KOPT-K1 (cell line): ENCODE measurements around the gene CLIC4.

Source experiments
- H3K27ac ChIP-seq: fragments of 200-600 bp; sonication (generic); 2 replicates; pipeline ENCODE4 v1.5.1; 2016; ENCODE audit warnings: antibody characterized with exemption, mild to moderate bottlenecking, low read depth, low read length; ENCODE audit not compliant: poor library complexity, severe bottlenecking
- H3K36me3 ChIP-seq: fragments of 200-600 bp; sonication (generic); 2 replicates; pipeline ENCODE4 v1.5.1; 2017; ENCODE audit warnings: antibody characterized with exemption, mild to moderate bottlenecking, low read length, moderate library complexity; ENCODE audit not compliant: insufficient read depth
- H3K9me3 ChIP-seq: fragments of 200-600 bp; sonication (generic); 2 replicates; pipeline ENCODE4 v1.5.1; 2017; ENCODE audit warnings: antibody characterized with exemption, low read length, mild to moderate bottlenecking; ENCODE audit not compliant: insufficient read depth, poor library complexity, severe bottlenecking

Gene CLIC4

DNA sequence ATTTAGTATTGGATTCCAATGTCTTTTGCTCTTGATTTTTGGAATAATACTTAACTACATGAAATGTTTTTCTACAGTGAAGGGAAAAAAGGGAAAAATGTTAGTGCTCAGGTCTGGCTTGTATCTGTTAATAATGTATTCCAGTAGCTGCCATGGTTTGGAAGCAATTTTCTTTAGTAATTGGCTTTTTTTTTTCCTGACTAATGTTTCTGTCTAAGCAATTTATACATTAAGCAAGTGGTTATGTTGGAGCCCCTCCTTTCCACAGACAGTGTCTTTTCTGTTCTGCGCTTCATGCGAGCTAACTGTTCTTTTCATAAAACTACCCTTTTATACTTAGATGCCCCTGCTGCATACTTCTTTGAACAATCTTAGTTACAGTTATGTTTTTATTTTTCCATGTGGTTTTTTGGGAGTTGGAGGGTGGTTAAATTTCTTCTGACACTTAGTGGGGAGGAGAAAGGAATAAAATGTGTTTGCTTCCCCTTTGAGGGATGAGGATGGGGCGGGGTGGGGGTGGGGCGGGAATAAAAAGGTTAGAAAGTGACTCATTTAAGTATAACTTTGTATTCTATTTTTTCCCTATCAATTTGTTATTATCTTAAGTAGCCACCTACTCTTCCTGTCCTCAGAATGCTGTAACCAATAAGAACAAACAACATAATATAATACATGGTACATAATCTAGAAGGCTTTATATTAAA is 83.1 kb downstream of the CLIC4 start:
- H3K27ac ChIP-seq = no peak overlapping the region
- H3K9me3 ChIP-seq = no peaks in the 10 kb centered on the region

DNA sequence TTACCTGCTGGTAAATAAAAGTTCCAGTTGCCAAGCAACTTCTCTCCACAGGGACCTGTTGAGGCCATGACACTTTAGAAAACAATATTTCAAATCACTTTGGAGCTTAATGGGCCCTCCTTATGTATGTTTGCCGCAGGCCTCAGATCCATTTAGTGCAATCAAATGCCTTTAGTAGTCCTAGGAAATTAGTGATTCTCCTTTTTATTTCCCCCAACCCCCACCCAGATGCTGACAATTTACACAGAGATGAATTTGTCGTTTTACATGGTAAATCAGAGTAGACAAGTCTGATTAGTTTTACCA is 83.6 kb downstream of the CLIC4 start:
- Histone ChIP-seq H3K27ac (no peak overlapping the region), H3K36me3 (no peaks in the 10 kb centered on the region), H3K9me3 (no peaks in the 10 kb centered on the region)

More for the DNA sequence above, 83.1 kb downstream of the CLIC4 start:
- H3K36me3 ChIP-seq = no peaks in the 10 kb centered on the region

DNA sequence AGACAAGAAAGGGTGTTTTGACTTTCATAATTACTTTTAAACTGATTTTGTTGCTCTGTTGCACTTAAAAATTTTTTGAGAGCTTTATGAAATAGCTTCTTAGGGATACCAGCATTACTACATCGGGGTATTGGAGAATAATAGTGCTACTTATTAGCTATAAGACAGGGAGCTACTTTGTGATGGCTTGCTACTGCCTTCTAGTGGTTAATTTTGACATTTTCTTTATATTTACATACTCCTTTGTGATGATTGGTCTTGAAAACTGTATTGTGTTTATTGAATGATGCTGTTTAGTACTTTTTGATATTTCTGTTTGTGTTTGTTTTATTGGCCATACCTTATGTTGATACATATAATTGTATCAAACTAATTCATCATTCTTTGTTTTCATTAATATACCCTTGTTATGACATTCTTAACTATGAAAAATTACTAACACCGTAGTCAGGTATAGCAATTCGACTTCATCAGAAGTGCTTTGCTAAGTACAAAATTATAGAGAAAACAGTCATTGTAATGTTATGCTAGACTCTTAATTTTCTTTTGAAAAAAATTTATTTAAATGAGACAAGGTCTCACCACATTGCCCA is 85.5 kb downstream of the CLIC4 start:
- Histone ChIP-seq H3K27ac (no peak overlapping the region), H3K36me3 (no peaks in the 10 kb centered on the region), H3K9me3 (no peaks in the 10 kb centered on the region)

DNA sequence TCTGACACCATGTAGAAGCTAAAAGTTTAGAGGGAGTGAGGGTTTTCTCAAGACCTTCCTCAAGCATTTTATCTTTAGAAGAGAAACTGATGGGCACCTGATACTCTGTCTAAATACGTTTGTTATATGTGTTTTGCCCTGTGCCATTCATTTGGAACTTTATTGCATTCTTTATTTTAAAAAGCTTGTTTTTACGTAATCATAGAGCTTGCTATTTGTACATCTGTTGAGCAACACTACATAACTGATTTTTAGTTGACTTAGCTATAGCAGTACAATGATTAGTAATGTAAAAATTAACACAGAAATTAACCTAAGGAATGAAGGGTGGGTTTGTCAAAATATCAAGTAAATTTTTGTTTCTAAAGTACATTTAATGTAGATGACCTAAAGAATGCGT is 96.3 kb downstream of the CLIC4 start:
- H3K36me3 ChIP-seq = 0 out of 2 replicates have a peak, but pooled peaks cover 9% of the 10 kb centered on the region
- H3K9me3 ChIP-seq = no peaks in the 10 kb centered on the region
- no peak overlapping the region for H3K27ac ChIP-seq

DNA sequence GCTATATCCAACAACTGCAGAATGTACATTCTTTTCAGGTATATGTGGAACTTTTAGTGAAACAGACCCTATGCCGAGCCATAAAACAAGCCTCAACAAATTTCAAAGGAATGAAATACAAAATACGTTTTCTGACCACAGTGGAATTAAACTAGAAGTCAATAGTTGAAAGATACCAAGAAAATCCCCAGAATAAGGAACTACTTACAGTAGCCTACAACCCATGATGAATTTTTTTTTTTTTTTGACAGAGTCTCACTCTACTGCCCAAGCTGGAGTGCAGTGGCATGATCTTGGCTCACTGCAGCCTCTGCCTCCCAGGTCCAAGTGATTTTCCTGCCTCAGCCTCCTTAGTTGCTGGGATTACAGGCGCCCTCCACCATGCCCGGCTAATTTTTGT is 101.4 kb downstream of the CLIC4 start:
- H3K36me3 ChIP-seq = no peaks in the 10 kb centered on the region
- H3K9me3 ChIP-seq = no peaks in the 10 kb centered on the region
- H3K27ac ChIP-seq = no peak overlapping the region

DNA sequence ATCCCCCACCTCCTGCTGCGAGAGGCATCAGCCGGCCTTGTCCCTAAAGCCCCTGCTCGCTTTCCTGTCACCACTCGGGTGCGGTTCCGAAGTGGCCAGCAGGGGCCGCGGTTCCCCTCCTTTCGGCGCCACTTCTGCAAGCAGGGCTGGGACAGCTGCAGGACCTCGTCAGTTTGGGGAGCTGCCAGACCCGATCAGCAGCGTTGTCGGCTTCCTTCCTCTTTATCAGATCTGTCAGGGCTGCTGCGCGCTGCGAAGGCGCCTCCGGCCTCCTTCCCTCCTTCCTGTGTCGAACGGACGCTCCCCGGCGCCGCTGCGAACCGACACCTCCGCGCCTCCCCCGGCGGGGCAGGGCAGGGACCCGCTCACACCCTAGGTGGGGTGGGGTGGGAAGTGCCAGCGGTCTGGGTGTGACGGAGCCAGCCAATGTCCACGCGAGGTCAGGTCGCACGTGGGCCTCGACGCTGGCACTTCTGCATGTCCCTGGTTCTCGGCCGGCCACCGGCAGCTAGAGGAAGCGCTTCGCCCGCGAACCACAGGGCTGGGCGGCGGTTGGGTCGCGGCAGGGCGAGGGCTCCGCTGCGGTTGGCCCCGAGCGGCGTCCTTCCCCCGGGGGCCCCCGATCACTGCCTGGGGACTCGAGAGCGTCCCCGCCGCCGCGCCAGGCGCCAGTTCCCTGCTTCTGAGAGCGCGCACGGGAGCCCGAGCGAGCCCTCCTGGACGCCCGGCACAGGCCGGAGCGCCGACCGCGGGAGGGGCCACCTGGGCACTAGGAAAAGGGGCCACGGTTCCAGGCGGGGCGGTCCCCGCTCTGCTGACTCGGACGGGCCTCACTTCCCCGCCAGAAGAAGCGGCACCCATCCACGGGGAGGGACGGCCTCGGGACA is 103.0 kb downstream of the CLIC4 start:
- H3K27ac ChIP-seq = peak overlapping the region; percentile 65
- no peaks in the 10 kb centered on the region for H3K36me3 ChIP-seq
- no peaks in the 10 kb centered on the region for H3K9me3 ChIP-seq

DNA sequence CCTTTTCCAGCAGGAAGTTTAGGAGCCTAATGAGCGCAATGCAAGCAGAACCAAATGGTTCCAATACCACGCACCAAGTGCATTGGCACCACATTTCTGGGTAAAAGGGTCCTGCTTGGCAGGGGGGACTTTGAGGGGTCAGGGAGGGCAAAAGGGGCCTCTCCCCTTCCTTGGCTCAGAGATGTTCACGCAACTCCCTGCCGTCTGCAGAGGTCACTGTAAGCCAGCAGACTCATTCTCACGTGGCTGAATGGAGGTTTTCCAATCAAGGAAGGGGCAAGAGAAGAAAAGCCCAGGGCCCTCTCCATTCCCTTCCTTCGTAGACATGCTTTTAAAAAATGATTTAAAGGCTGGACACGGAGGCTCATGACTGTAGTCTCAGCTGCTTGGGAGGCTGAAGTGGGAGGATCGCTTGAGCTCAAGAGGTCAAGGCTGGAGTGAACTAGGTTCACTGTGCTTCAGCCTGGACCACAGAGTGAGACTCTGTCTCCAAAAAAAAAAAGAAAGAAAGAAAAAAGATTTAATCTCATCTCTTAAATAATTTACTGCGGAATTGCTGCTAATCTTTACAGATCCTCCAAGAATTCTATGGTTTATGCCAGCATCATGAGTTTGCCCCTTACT is 104.5 kb downstream of the CLIC4 start:
- Histone ChIP-seq H3K36me3 (no peaks in the 10 kb centered on the region), H3K9me3 (no peaks in the 10 kb centered on the region), H3K27ac (no peak overlapping the region)

DNA sequence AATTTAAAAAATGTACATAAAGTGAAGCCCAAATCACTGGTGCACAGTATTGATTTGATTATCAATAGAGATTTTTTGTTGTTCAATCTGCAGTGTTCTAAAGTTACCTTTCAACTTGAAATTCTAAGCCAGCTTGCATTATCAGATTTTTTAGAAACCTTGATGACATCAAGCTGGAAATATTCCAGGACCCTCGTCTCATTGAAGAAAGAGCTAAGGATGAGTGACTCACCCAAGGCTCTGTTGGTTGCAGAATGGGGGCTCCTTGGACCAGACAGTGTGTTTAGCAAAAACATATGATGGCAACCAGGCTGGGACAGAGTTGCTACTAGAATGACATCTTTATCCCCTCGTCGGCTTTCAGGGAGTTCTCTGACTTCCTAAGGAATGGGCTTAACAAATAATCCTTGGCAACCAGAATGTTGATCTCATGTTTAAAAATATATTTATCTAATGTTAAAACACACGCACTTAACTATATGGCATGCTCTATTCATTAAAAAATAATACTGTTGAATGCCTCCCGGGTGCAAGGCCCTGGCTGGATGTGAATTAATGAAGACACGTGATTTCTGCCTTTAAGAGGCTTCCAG is 105.2 kb downstream of the CLIC4 start:
- no peaks in the 10 kb centered on the region for H3K36me3 ChIP-seq
- no peak overlapping the region for H3K27ac ChIP-seq
- no peaks in the 10 kb centered on the region for H3K9me3 ChIP-seq

DNA sequence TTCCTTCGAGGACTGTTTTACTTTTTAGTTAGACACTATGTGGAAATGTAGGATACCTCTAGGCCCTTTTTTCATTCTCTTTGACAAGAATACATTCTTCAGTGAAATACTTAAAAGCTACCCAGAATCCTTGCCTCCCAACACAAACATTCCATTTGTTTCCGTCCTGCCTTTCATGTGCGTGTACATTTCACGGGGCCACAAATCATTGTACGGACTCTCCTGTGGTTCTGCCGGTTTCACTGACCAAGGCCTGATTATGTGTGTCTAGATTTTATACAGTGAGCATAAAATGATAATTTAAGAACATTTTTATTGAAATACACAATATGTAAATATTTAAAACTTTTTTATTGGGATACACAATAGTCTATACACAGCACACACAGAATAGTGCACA is 108.4 kb downstream of the CLIC4 start:
- Histone ChIP-seq H3K27ac (no peak overlapping the region), H3K9me3 (no peaks in the 10 kb centered on the region)

DNA sequence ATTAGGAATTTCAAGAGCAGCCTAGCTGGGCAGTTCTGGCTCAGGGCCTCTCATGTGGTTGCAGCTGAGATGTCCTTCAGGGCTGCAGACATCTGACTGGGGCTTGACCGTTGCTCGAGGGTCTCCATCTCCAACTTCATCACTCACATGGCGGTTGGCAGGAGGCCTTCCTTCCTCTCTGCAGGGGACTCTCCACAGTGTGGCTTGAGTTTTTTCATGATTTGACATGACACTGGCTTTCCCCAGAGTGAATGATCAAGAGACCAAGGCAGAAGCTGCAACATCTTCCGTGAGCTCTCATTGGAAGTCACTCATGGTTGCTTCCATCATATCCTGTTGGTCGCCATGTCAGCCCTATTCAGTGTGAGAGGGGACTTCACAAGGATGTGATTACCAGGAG is 110.2 kb downstream of the CLIC4 start:
- H3K9me3 ChIP-seq = no peaks in the 10 kb centered on the region
- no peak overlapping the region for H3K27ac ChIP-seq
- H3K36me3 ChIP-seq = no peaks in the 10 kb centered on the region

More for the DNA sequence above, 108.4 kb downstream of the CLIC4 start:
- H3K36me3 ChIP-seq = no peaks in the 10 kb centered on the region

DNA sequence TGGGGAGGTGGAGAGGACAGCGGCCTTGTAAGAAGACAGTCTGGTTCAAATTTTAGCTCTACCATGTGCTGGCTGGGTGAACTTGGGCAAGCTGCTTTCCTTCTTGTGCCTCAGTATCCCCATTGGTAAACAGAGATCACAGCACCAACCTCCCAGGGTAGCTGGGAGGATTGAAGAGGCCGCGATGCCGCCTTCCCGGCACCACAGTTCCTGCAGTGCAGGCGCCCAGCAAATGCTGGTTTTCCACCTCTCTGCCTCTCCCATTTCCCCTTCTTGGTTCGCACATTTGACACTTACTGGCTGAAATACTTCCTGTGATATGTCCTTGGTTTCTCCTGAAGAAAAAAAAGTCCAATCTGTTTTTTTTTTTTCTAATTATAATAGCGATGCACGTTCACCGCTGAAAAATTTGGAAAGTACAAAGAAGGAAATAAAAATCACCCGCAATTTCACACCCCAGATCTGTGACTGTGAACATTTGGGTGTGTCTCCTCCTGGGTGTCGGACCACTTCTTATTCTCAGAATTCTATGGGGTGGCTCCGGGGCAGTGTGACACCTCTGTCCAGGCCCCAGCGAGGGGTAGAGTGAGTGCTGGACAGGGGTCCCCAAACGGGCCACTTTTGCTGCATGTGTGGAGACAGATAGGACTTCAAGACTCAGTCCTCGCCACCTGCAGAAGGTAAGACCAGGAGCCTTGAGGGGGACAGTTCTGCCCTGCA is 111.7 kb downstream of the CLIC4 start:
- Histone ChIP-seq H3K36me3 (no peaks in the 10 kb centered on the region), H3K9me3 (no peaks in the 10 kb centered on the region), H3K27ac (no peak overlapping the region)

DNA sequence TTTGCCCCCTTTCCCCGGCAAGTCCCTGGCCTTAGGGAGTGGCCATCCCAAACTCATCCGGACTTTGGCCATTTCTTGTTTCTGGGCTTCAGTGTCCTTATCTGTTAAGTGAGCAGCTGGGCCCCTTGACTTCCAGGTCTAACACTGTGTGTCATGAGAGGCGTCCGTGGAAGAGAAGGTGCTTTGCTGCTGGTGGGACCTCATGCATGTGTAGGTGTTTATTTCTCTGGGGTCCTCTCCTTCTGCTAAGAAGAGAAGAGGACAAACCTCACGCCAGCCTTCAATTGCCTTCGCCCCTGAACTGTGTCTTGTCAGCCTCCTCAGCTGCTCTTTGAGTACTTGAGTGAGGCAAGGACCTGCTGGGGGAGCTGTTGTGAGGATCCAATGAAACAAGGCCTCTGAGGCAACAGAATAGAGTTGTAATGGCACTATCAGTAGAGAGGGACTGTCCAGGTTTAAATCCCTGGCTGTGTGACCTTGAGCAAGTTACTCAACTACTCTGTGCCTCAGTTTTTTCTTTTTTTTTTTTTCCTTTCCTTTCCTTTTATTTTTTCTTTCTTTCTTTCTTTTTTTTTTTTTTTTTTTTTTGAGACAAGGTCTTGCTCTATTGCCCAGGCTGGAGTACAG is 112.4 kb downstream of the CLIC4 start:
- Histone ChIP-seq H3K9me3 (no peaks in the 10 kb centered on the region), H3K36me3 (no peaks in the 10 kb centered on the region), H3K27ac (no peak overlapping the region)

DNA sequence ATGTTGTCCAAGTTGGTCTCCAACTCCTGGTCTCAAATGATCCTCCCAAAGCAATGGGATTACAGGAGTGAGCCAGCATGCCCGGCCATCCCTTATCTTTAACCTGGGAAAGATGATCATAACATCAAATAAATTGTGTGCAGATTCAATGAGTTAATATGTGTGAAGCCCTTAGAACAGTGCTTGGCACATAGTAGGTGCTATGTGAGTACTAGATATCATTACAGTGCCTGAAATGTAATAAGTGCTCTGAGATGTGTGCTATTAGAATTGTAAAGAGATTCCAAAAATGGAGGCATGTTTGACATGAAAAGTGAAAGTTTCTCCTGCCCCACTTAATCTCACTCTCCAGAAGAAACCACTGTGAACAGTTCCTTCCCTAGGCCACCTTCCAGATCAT is 113.0 kb downstream of the CLIC4 start:
- Histone ChIP-seq H3K36me3 (no peaks in the 10 kb centered on the region), H3K27ac (no peak overlapping the region), H3K9me3 (no peaks in the 10 kb centered on the region)
